Measurements from ENCODE around the gene ARL6IP4. TPM values are rescaled to one million over a fixed set of nuclear protein-coding genes. Genes with fewer than 3 reads are reported as not detected.

ARL6IP4 gene
- total and polyA plus RNA-seq, 2 donors from 2014 or later = 168 to 362 TPM

DNA sequence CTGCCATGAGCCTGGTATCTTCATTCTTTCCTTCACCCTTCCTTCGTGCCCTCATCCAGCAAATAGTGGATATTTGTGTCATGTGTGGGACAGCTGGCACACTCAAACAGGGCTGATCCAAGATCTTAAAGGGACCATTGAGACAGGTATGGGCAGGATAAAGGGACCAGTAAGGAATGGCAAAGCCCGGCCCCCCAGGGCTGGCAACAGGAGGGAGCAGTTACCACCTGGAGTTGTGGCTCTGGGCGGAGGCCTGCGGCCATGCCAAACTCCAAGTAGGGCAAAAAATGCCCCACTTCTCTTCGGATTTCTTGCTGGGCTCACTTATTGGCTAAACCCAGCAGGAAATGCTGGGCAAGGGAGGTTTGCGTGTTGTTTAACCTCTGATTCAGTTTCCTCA, 3.3 kb upstream of the ARL6IP4 start:
- no peak for FAIRE-seq
- H3K9me3 ChIP-seq (ENCODE audit: control insufficient read depth in 2 of 3, insufficient read depth in 1 of 3, low read length in 3 of 3) = no peaks in the 10 kb centered on the region
- no peak overlapping the region for H3K9ac ChIP-seq (ENCODE audit: low read length in 3 of 3)
- no peak for DNase-seq
- intact Hi-C loops (cut with DNase I) = no loop called here
- H3K27ac ChIP-seq (ENCODE audit: low read depth in 2 of 2, low read length in 2 of 2) = no peak overlapping the region
- no peak overlapping the region for H3K4me3 ChIP-seq (ENCODE audit: low read length in 3 of 3)
- H3K36me3 ChIP-seq (ENCODE audit: control insufficient read depth in 2 of 3, insufficient read depth in 3 of 3, low read length in 3 of 3) = peaks cover 0 to 3% (median 0%) of the 10 kb centered on the region in 3 donors
- TF ChIP-seq, protein P1, sequence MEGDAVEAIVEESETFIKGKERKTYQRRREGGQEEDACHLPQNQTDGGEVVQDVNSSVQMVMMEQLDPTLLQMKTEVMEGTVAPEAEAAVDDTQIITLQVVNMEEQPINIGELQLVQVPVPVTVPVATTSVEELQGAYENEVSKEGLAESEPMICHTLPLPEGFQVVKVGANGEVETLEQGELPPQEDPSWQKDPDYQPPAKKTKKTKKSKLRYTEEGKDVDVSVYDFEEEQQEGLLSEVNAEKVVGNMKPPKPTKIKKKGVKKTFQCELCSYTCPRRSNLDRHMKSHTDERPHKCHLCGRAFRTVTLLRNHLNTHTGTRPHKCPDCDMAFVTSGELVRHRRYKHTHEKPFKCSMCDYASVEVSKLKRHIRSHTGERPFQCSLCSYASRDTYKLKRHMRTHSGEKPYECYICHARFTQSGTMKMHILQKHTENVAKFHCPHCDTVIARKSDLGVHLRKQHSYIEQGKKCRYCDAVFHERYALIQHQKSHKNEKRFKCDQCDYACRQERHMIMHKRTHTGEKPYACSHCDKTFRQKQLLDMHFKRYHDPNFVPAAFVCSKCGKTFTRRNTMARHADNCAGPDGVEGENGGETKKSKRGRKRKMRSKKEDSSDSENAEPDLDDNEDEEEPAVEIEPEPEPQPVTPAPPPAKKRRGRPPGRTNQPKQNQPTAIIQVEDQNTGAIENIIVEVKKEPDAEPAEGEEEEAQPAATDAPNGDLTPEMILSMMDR (IDR thresholded peaks at IDR 0.05; ENCODE audit: borderline replicate concordance, extremely low read depth, insufficient read depth) = no peak
- H3K27me3 ChIP-seq (ENCODE audit: control insufficient read depth, insufficient read depth, low read length) = no peaks in the 10 kb centered on the region
- H3K4me1 ChIP-seq (ENCODE audit: control insufficient read depth in 2 of 3, insufficient read depth in 2 of 3, low read depth in 1 of 3, low read length in 3 of 3) = peaks cover 0 to 37% (median 22%) of the 10 kb centered on the region in 3 donors

DNA sequence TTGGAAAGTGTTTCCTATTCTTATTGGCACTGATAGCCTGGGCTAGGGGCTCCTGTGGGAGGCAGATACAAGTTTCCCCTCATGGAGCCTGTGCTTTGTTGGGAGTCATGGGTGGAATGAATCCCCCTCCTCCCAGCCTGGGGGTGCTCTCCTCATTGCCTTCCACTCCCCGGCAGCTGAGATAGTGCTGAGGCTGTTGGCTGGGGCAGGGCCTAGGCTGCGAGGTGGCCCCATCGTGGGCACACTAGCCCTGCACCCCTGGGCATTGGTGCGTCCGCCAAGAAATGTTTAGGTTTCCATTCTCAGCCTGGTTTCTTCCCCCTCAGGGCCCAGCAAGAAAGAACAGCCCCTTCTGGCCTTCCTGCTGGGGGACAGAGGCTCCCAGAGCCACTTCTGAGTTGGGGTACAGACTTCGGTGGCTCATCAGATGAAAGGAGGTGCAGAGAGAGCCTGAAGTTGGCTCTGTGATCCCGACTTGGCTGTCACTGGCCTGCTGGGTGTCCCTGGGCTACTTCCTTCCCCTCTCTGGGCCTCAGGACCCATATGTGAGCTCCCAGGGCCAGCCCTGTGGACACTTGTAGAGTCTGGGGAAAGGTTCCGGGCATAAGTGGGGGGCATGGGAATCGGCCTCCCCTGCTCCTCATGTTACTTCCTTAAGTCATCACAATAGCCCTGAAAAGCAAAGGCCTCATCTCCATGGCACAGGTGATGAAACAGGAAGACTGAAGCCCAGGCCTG, 2.7 kb upstream of the ARL6IP4 start:
- no peak overlapping the region for H3K9ac ChIP-seq (ENCODE audit: low read length in 3 of 3)
- peaks cover 0 to 5% (median 0%) of the 10 kb centered on the region in 3 donors for H3K36me3 ChIP-seq (ENCODE audit: control insufficient read depth in 2 of 3, insufficient read depth in 3 of 3, low read length in 3 of 3)
- no peak overlapping the region for H3K4me3 ChIP-seq (ENCODE audit: low read length in 3 of 3)
- no peak overlapping the region for H3K27ac ChIP-seq (ENCODE audit: low read depth in 2 of 2, low read length in 2 of 2)
- TF ChIP-seq, protein P1 (IDR thresholded peaks at IDR 0.05; ENCODE audit: borderline replicate concordance, extremely low read depth, insufficient read depth) = no peak
- intact Hi-C loops (cut with DNase I) = no loop called here
- FAIRE-seq (no peak), DNase-seq (no peak)
- H3K4me1 ChIP-seq (ENCODE audit: control insufficient read depth in 2 of 3, insufficient read depth in 2 of 3, low read depth in 1 of 3, low read length in 3 of 3) = peaks cover 0 to 42% (median 24%) of the 10 kb centered on the region in 3 donors
- H3K27me3 ChIP-seq (ENCODE audit: control insufficient read depth, insufficient read depth, low read length) = no peaks in the 10 kb centered on the region
- no peaks in the 10 kb centered on the region for H3K9me3 ChIP-seq (ENCODE audit: control insufficient read depth in 2 of 3, insufficient read depth in 1 of 3, low read length in 3 of 3)

DNA sequence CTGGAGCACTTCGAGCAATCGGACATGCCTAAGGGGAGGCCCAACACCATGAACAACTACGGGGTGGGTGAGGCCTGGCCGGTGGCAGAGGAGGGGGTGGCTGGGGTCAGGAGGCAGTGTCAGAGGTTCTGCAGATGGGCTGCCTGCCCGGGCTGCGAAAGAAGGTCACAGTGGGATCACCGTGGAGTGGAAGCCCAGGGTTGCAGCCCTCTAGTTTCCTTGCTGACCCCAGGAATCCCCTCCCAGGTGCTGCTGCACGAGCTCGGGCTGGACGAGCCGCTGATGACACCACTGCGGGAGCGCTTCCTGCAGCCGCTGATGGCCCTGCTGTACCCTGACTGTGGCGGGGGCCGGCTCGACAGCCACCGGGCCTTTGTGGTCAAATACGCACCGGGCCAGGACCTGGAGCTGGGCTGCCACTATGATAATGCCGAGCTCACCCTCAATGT, 1.9 kb upstream of the ARL6IP4 start:
- Histone ChIP-seq H3K4me1 (ENCODE audit: control insufficient read depth in 2 of 3, insufficient read depth in 2 of 3, low read depth in 1 of 3, low read length in 3 of 3) (peaks cover 0 to 48% (median 24%) of the 10 kb centered on the region in 3 donors), H3K27ac (ENCODE audit: low read depth in 2 of 2, low read length in 2 of 2) (no peak overlapping the region), H3K9me3 (ENCODE audit: control insufficient read depth in 2 of 3, insufficient read depth in 1 of 3, low read length in 3 of 3) (no peaks in the 10 kb centered on the region), H3K4me3 (ENCODE audit: low read length in 3 of 3) (no peak overlapping the region), H3K36me3 (ENCODE audit: control insufficient read depth in 2 of 3, insufficient read depth in 3 of 3, low read length in 3 of 3) (peaks cover 0 to 7% (median 3%) of the 10 kb centered on the region in 3 donors), H3K27me3 (ENCODE audit: control insufficient read depth, insufficient read depth, low read length) (no peaks in the 10 kb centered on the region), H3K9ac (ENCODE audit: low read length in 3 of 3) (no peak overlapping the region)
- peak in 1 of 5 donors; percentile 72 for DNase-seq
- intact Hi-C loops (cut with DNase I) = no loop called here
- TF ChIP-seq, protein P1 (IDR thresholded peaks at IDR 0.05; ENCODE audit: borderline replicate concordance, extremely low read depth, insufficient read depth) = no peak
- FAIRE-seq = no peak
